Stimulated activated CD4-positive, alpha-beta T cell treated with anti-CD3 and anti-CD28 coated beads, Interleukin-2, amount 100 ng/mL, for 4 hours (primary cell): Measurements from ENCODE around the gene HEATR9.

Experiments
- DNase-seq: peaks from one replicate; pipeline ENCODE4 v3.0.0-alpha.2; 2020; ENCODE audit warnings: low read depth

The HEATR9 gene

DNA sequence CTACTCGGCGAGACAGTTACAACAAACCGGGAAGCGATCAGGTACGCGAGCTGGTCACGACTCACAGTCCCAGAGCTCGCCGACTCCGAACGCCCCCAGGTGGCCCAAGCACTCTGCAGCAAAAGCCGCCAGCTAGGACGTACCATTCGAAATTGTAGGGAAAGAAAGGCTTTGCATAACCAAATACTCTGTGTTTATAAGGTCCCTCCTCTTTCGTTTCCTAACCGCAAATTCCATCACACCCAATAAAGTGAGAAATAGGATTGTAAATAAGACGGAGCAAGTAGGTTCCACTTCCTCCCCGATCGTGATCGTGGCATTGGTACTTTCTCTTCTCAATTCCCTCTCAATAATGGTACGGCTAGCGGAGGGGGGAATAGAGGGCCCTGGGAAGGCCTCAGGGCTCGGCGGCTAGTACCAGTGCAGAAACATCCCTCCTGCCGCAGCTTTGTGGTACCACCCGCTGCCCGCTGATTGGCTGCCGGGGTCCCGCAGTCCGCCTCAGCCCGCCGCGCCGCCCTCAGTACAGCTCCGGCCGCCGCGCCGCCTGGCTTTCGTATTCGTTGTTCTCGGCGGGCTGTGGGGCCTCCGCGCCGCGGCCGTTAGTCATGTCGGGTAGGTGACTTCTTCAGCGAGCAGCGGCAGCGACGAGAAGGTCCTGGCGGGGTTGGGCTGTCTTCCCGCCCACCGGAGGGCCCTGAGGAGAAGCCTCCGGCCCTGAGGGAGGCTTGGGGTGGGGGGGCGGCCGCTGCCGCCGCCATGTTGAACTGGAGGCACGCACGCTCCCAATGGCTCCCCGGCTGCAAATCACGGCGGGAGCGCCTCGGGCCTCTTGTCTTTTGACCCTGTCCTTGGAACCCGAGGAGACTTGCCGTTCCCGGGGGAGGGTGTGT is 59.5 kb downstream of the HEATR9 start, which contains the start of gene TAF15:
TAF15 (plus strand) TSS at position 523 of the 893 bp plus-strand sequence; CDS start at position 609, 86 bp downstream.
- peak; percentile 92 for DNase-seq

- no peak for DNase-seq
Observed at GRCh38 chr17:35808240-35808961, 60.3 kb downstream of the HEATR9 start.

- DNase-seq: no peak
Observed at GRCh38 chr17:35807371-35808144, 61.1 kb downstream of the HEATR9 start.
